GM21515 (cell line): Measurements from ENCODE around the gene ENAM.
"Not testable (repeated sequence)": the region's sequence is repeated elsewhere in the genome, so short reads cannot be mapped to it uniquely, and the experiment has no call there.

Experiments used
- ATAC-seq: cut with Tn5 transposase; IDR thresholded peaks from one replicate; pipeline ENCODE4 v1.9.1; 2021; ENCODE audit not compliant: unreplicated experiment

Gene ENAM

GRCh38 chr4:70676554-70677090, 48.1 kb downstream of the ENAM start:
- ATAC-seq: no peak

DNA sequence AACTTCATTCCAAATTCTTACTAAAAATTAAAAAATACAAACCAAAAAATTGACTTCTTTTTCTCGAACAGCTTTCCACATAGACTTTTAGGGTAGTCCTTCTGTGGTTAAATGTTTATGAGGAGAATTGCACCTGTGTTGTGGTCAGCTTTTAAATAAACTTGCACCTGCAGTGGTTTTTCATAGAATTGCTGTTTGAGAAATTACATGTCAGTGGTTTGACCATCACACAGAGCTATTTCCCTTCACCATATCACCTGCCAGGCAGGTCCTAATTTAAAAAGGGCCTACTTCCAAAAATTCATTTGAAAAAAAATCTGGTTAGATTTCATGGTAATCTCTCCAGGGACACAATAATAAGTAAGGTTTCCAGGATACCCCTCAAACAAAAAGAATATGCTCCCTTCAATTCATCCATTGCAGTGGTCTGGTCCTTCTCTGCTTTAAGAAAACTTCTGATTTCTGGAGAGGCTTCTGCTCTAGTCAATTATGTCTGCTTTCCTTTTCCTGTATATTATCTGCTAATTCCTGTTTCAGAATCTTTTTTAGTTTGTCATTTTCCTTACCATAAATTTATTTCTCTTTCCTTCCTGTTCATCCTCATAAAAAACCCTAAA, 49.9 kb downstream of the ENAM start:
- ATAC-seq: peak; percentile 85

DNA sequence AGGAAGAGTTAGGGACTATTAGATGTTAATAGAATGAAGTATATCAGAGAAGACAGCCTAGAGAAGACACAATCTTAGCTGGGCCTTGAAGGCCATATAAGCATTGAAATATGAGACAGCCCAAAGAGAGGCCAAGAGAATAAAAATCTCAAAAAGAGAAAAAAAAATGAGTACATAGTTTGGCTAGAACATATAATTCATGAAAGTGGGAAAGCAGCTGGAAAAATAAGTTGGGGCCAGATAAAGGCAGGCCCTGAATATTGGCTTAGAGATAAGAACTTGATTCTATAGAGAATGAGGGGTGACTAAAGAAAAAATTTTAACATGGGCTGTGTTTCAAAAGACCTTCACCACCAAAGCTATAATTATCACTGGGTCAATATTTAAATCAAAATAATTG, 52.4 kb downstream of the ENAM start:
- ATAC-seq: no peak

DNA sequence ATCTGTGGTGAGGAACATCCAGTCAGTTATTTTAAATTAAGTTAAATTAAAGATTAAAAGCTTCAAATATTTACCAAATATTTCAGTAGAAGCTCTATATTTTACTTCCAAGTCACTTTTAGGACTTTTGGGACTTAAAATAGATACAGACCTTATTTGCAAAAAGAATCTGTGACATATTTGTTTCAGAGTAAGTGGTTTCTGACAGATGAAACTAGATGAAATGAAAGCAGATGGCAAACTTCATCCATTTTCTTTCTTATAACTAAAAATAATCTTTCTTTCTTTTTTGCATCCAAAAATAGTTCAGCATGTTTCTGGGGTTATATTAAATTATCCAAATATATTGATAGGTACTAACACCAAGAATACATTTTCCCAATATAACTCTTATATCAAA, 53.2 kb downstream of the ENAM start:
- peak; percentile 50 for ATAC-seq

DNA sequence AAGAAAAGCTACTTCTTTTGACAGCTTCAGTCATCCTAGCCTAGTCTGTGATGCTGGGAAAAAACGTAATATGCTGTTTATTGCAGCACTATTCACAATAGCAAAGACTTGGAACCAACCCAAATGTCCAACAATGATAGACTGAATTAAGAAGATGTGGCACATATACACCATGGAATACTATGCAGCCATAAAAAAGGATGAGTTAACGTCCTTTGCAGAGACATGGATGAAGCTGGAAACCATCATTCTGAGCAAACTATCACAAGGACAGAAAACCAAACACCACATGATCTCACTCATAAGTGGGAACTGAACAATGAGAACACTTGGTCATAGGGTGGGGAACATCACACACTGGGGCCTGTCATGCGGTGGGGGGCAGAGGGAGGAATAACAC, 53.6 kb downstream of the ENAM start:
- peak; percentile 1 for ATAC-seq

GRCh38 chr4:70687392-70687791, 58.8 kb downstream of the ENAM start:
- ATAC-seq: no peak

DNA sequence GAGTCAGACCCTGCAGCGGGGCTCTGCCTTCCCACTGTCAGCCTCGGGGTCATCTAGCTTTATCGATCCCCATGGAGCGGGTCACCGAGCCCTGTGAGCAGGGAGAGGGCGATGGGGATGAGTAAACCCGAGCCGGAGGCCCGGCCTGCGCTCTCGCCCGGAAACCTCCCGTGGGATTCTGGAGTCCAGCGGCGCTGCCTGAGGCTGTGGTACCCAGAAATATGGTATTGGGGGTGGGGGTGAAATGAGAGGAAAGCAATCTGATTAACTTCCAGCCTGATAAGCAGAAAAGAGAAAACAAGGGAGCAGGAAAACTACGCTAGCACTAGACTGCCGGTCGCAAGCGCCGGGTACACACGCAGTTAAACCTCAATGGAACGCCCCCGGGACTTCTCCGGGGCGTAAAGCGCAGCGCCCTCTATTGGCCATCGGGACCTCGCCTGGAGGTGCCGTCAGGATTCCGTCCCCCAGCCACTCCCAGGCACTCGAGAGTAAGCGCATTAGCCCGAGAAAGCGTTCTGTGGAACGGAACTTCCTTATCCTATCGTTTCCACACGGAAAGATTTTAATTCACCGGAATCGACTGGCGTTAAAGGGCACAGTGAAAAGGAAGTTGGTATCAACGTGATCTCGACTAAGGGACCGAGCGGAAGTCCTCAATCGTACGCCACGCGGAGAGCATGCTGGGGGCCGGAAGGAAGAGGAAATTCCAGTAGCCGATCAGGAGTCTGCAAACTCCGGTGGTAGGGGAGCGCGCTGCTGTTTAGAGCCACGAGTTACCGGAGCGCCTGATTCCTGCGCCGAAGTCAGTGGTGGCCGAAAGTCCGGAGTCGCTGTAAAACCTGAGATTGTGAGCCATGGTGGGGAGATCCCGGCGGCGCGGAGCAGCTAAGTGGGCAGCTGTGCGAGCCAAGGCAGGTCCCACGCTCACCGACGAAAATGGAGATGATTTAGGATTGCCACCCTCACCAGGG, 59.6 kb downstream of the ENAM start, which contains the start of gene UTP3:
TSS of gene UTP3 (plus strand) at position 712 of the 974 bp plus-strand sequence. CDS start at position 858, 146 bp downstream.
- ATAC-seq: peak; percentile 92

DNA sequence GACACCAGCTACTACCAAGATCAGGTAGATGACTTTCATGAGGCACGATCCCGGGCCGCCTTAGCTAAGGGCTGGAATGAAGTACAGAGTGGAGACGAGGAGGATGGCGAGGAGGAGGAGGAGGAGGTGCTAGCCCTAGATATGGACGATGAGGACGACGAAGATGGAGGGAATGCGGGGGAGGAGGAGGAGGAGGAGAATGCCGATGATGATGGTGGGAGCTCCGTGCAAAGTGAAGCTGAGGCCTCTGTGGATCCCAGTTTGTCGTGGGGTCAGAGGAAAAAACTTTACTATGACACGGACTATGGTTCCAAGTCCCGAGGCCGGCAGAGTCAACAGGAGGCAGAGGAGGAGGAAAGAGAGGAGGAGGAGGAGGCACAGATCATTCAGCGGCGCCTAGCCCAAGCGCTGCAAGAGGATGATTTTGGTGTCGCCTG, 60.3 kb downstream of the ENAM start:
- ATAC-seq: peak; percentile 3

GRCh38 chr4:70691661-70692060, 63.1 kb downstream of the ENAM start:
- no peak for ATAC-seq

GRCh38 chr4:70694633-70695032, 66.1 kb downstream of the ENAM start:
- ATAC-seq: not testable (repeated sequence)
